ENCODE data around the gene LAIR1. TPM values are rescaled to one million over a fixed set of nuclear protein-coding genes. Genes with fewer than 3 reads are reported as not detected.

Gene LAIR1
- total RNA-seq, 1 donor, result 0.36 TPM

DNA sequence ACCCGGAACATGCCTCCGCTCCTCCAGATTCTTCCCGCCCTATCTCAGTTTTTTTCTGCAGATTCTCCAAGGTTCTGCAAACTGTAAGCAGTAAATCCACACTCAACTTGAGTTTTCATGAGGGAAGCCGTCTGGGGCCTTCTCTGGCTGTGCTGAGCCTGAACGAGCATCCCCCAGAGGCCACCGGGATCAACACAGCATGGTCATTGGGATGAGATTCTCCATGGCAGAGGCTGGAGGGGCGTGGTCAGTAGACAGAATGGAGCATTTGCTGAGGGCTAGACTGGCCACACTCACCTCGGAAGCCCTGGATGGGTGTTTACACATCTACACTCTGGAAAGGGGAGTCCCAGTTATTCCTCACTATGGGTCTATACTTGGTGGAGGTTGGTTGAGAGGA lies 23.4 kb downstream of the LAIR1 start:
- Histone ChIP-seq H3K9me3 (ENCODE audit: low read depth, low read length) (no peaks in the 10 kb centered on the region), H3K4me2 (ENCODE audit: insufficient read depth, low read length) (no peak overlapping the region), H2AFZ (ENCODE audit: low read length) (no peak overlapping the region), H3K4me1 (ENCODE audit: insufficient read depth, low read length) (no peaks in the 10 kb centered on the region), H3K79me2 (ENCODE audit: insufficient read depth, low read length) (no peaks in the 10 kb centered on the region), H4K20me1 (ENCODE audit: insufficient read depth, low read length) (no peaks in the 10 kb centered on the region), H3K4me3 (ENCODE audit: insufficient read depth, low read length) (no peak overlapping the region), H3K27ac (ENCODE audit: low read depth, low read length) (no peak overlapping the region), H3K36me3 (ENCODE audit: insufficient read depth, low read length) (no peaks in the 10 kb centered on the region), H3K27me3 (ENCODE audit: insufficient read depth, low read length) (no peaks in the 10 kb centered on the region)
- TF ChIP-seq, protein P1, sequence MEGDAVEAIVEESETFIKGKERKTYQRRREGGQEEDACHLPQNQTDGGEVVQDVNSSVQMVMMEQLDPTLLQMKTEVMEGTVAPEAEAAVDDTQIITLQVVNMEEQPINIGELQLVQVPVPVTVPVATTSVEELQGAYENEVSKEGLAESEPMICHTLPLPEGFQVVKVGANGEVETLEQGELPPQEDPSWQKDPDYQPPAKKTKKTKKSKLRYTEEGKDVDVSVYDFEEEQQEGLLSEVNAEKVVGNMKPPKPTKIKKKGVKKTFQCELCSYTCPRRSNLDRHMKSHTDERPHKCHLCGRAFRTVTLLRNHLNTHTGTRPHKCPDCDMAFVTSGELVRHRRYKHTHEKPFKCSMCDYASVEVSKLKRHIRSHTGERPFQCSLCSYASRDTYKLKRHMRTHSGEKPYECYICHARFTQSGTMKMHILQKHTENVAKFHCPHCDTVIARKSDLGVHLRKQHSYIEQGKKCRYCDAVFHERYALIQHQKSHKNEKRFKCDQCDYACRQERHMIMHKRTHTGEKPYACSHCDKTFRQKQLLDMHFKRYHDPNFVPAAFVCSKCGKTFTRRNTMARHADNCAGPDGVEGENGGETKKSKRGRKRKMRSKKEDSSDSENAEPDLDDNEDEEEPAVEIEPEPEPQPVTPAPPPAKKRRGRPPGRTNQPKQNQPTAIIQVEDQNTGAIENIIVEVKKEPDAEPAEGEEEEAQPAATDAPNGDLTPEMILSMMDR (IDR thresholded peaks at IDR 0.05; ENCODE audit: extremely low read depth, low read depth, low read length), result no peak
- DNase-seq (ENCODE audit: insufficient read length, low spot score, missing footprints), result no peak

DNA sequence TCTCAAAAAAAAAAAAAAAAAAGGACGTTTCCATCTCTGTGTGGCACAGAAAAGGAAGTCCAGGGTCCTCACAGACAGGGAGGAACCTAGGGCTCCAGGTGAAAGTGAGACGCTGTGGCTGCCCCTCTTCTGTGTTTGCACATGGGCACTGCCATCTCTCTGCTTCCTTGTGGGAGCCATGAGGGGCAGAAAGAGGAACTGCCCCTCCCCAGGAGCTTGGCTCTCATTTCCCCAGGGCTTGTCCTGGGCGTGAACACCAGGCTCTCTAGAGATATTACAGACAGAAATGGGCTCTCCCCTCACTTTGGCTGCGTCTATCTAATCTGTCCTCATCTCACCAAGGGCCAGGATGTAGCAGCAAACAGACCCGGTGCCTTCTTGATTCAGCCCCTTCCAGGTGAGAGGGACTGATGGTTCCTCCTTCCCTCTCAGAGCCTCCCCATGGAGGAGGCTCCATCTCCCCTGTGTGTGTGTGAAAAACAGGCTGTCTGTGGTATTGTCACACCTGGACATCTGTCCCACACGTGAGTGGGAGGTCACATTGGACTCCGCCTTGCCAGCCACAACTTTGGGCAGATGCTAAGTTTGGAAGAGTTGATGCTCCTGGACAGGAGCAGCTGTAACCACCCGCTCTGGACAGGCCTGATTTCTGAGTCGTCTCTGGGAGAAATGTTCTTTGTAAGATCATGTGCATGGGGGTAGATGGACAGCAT lies 24.9 kb downstream of the LAIR1 start:
- TF ChIP-seq, protein P1 (IDR thresholded peaks at IDR 0.05; ENCODE audit: extremely low read depth, low read depth, low read length), result no peak
- no peak for DNase-seq (ENCODE audit: insufficient read length, low spot score, missing footprints)

DNA sequence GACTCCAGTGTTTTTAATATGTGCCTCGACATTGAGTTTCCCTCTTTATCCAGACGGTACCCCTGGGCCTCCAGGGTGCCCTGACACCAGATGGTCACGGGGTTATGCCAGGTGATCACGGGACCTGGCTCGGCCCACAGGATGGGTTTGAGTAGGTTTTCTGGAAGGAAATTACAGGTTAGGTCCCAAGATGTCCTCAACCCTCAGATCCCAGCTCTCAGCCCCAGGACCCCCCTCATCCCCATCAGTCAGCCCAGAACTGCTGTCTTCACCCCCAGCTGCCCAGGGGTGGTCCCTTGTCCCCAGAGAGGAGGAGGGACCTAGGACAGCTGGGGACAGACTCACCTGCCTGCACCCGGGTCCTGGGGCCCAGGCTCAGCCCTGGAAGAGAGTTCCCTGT lies 26.2 kb downstream of the LAIR1 start:
- no peak overlapping the region for H2AFZ ChIP-seq (ENCODE audit: low read length)
- no peaks in the 10 kb centered on the region for H3K36me3 ChIP-seq (ENCODE audit: insufficient read depth, low read length)
- no peaks in the 10 kb centered on the region for H3K79me2 ChIP-seq (ENCODE audit: insufficient read depth, low read length)
- no peaks in the 10 kb centered on the region for H3K9me3 ChIP-seq (ENCODE audit: low read depth, low read length)
- H3K4me1 ChIP-seq (ENCODE audit: insufficient read depth, low read length), result no peaks in the 10 kb centered on the region
- H4K20me1 ChIP-seq (ENCODE audit: insufficient read depth, low read length), result no peaks in the 10 kb centered on the region
- no peak overlapping the region for H3K4me2 ChIP-seq (ENCODE audit: insufficient read depth, low read length)
- H3K27me3 ChIP-seq (ENCODE audit: insufficient read depth, low read length), result no peaks in the 10 kb centered on the region
- H3K4me3 ChIP-seq (ENCODE audit: insufficient read depth, low read length), result no peak overlapping the region
- H3K27ac ChIP-seq (ENCODE audit: low read depth, low read length), result no peak overlapping the region
- TF ChIP-seq, protein P1 (IDR thresholded peaks at IDR 0.05; ENCODE audit: extremely low read depth, low read depth, low read length), result no peak
- no peak for DNase-seq (ENCODE audit: insufficient read length, low spot score, missing footprints)

More for the DNA sequence above, 24.9 kb downstream of the LAIR1 start:
- H3K4me3 ChIP-seq (ENCODE audit: insufficient read depth, low read length), result no peak overlapping the region
- H3K27ac ChIP-seq (ENCODE audit: low read depth, low read length), result no peak overlapping the region
- no peaks in the 10 kb centered on the region for H3K9me3 ChIP-seq (ENCODE audit: low read depth, low read length)
- no peaks in the 10 kb centered on the region for H4K20me1 ChIP-seq (ENCODE audit: insufficient read depth, low read length)
- no peaks in the 10 kb centered on the region for H3K36me3 ChIP-seq (ENCODE audit: insufficient read depth, low read length)
- no peaks in the 10 kb centered on the region for H3K4me1 ChIP-seq (ENCODE audit: insufficient read depth, low read length)
- no peak overlapping the region for H2AFZ ChIP-seq (ENCODE audit: low read length)
- H3K27me3 ChIP-seq (ENCODE audit: insufficient read depth, low read length), result no peaks in the 10 kb centered on the region
- no peaks in the 10 kb centered on the region for H3K79me2 ChIP-seq (ENCODE audit: insufficient read depth, low read length)
- no peak overlapping the region for H3K4me2 ChIP-seq (ENCODE audit: insufficient read depth, low read length)

DNA sequence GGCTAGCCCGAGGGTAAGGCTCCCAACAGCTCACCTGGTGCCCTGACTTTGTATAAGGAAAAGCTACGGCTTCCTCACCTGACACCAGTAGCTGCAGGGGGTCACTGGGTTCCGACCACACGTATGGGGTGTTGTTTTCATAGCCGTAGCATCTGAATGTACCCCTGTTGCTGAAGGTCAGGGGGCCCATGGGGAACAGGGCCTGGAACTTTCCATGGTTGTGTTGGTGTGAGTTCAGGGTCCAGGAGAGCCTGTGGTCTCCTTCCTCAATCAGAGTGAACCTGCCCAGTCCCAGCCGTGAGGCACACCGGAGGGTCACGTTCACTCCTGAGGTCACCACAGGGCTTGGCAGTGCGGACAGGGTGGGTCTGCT lies 26.9 kb downstream of the LAIR1 start:
- no peak overlapping the region for H3K4me3 ChIP-seq (ENCODE audit: insufficient read depth, low read length)
- no peak overlapping the region for H3K4me2 ChIP-seq (ENCODE audit: insufficient read depth, low read length)
- H3K79me2 ChIP-seq (ENCODE audit: insufficient read depth, low read length), result no peaks in the 10 kb centered on the region
- no peak overlapping the region for H3K27ac ChIP-seq (ENCODE audit: low read depth, low read length)
- H4K20me1 ChIP-seq (ENCODE audit: insufficient read depth, low read length), result no peaks in the 10 kb centered on the region
- H3K4me1 ChIP-seq (ENCODE audit: insufficient read depth, low read length), result no peaks in the 10 kb centered on the region
- no peak overlapping the region for H2AFZ ChIP-seq (ENCODE audit: low read length)
- H3K9me3 ChIP-seq (ENCODE audit: low read depth, low read length), result no peaks in the 10 kb centered on the region
- DNase-seq (ENCODE audit: insufficient read length, low spot score, missing footprints), result no peak
- no peaks in the 10 kb centered on the region for H3K36me3 ChIP-seq (ENCODE audit: insufficient read depth, low read length)
- TF ChIP-seq, protein P1 (IDR thresholded peaks at IDR 0.05; ENCODE audit: extremely low read depth, low read depth, low read length), result no peak
- no peaks in the 10 kb centered on the region for H3K27me3 ChIP-seq (ENCODE audit: insufficient read depth, low read length)
